ENCODE data around the gene ZNF862. TPM values are rescaled to one million over a fixed set of nuclear protein-coding genes. Genes with fewer than 3 reads are reported as not detected.

The ZNF862 gene
- total RNA-seq, 1 experiment from 2014 or later = 1.9 TPM

DNA sequence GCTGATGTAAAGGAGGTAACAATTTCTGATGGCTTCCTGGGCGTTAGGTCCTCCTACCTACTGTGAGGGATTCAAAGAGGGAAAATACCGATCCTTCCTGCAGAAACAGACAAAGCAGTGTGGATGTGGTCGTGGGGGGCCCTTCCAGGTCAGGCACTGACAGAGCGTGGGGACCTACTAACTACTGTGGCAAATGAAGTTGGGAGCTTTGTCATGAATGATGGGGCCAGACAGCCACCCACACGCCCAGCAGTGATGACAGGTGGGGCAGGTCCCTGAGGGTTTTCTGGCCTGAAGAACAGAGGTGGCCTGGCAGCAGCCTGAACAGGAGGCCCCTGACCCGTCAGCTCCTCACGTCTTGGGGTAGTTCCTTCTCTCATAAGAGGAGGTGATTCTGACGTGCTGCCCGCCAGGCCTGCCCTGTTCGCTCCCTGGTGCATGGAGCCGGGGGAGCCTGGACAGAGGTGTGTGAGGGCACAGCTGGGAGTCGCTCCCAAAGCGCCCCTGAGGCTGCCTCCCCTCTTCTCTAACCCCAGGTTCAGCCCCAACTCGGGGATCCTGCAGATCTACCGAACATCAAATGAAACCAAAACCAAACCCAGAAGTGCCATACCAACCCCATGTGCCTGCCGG is 39.8 kb downstream of the ZNF862 start:
- H3K4me3 Mint-ChIP-seq = no peak overlapping the region
- H3K27ac ChIP-seq (ENCODE audit: insufficient read length, low read depth, low read length) = no peak overlapping the region
- no peak overlapping the region for H2BK5ac ChIP-seq (ENCODE audit: insufficient read length, low read length)
- no peaks in the 10 kb centered on the region; a peak in 1 of 7 replicates for H3K36me3 Mint-ChIP-seq (ENCODE audit: insufficient read depth in 1 of 3, low read depth in 3 of 3)
- H3K4me1 ChIP-seq (ENCODE audit: insufficient read depth, low read length) = no peaks in the 10 kb centered on the region; the same call in 1 of the 2 replicates
- H3K9me3 ChIP-seq (ENCODE audit: control insufficient read depth, low read depth, low read length) = no peaks in the 10 kb centered on the region
- H3K23ac ChIP-seq (ENCODE audit: insufficient read length, low read depth, low read length) = no peak overlapping the region
- H3K27ac Mint-ChIP-seq = 0 out of 7 replicates have a peak overlapping the region, but pooled peaks of 1 of the 3 experiments have one; percentile 23
- no peak overlapping the region for H3K9ac ChIP-seq (ENCODE audit: extremely low read depth, insufficient read length, low read length)
- no peak overlapping the region for H2AK5ac ChIP-seq (ENCODE audit: insufficient read length, low read length)
- H4K20me1 ChIP-seq (ENCODE audit: control insufficient read depth, insufficient read depth, insufficient read length) = no peaks in the 10 kb centered on the region
- H4K5ac ChIP-seq (ENCODE audit: insufficient read length, low read depth, low read length) = no peak overlapping the region
- H2BK20ac ChIP-seq (ENCODE audit: low read depth, low read length, poor library complexity, severe bottlenecking) = no peak overlapping the region
- H3K23me2 ChIP-seq (ENCODE audit: insufficient read length, low read depth, low read length, poor library complexity, severe bottlenecking) = peaks cover 7% of the 10 kb centered on the region
- no peak overlapping the region for H2AFZ ChIP-seq (ENCODE audit: low read length)
- DNase-seq = peak; percentile 18
- H3T11ph ChIP-seq (ENCODE audit: low read length) = no peak overlapping the region
- H3K56ac ChIP-seq (ENCODE audit: insufficient read length, low read depth, low read length) = no peak overlapping the region
- no peak overlapping the region for H2BK12ac ChIP-seq (ENCODE audit: insufficient read length, low read depth, low read length)
- TF ChIP-seq, protein P1, sequence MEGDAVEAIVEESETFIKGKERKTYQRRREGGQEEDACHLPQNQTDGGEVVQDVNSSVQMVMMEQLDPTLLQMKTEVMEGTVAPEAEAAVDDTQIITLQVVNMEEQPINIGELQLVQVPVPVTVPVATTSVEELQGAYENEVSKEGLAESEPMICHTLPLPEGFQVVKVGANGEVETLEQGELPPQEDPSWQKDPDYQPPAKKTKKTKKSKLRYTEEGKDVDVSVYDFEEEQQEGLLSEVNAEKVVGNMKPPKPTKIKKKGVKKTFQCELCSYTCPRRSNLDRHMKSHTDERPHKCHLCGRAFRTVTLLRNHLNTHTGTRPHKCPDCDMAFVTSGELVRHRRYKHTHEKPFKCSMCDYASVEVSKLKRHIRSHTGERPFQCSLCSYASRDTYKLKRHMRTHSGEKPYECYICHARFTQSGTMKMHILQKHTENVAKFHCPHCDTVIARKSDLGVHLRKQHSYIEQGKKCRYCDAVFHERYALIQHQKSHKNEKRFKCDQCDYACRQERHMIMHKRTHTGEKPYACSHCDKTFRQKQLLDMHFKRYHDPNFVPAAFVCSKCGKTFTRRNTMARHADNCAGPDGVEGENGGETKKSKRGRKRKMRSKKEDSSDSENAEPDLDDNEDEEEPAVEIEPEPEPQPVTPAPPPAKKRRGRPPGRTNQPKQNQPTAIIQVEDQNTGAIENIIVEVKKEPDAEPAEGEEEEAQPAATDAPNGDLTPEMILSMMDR (conservative IDR thresholded peaks at IDR 0.05) = no peak
- no peak overlapping the region for H2BK120ac ChIP-seq (ENCODE audit: low read depth, low read length, poor library complexity, severe bottlenecking)
- WGBS (ENCODE audit: extremely low coverage, insufficient read length, low lambda C conversion rate) = no CpG with 5 or more reads among the region's 16 CpGs
- no peak overlapping the region for H3K14ac ChIP-seq (ENCODE audit: insufficient read depth, low read length)
- H4K91ac ChIP-seq (ENCODE audit: insufficient read length, low read depth, low read length) = no peak overlapping the region
- peaks cover 7 to 13% of the 10 kb centered on the region in 2 experiments; a peak in 3 of 4 replicates for H3K4me1 Mint-ChIP-seq
- peaks cover 24% of the 10 kb centered on the region for H3K27me3 Mint-ChIP-seq (ENCODE audit: low read depth)
- H3K18ac ChIP-seq (ENCODE audit: insufficient read length, low read depth, low read length) = no peak overlapping the region
- H3K79me2 ChIP-seq (ENCODE audit: insufficient read depth, low read length) = no peaks in the 10 kb centered on the region
- no peak overlapping the region for H4K8ac ChIP-seq (replicated peaks; ENCODE audit: insufficient read length, low read depth, low read length)
- H3K79me1 ChIP-seq (ENCODE audit: insufficient read depth, low read depth, low read length, poor library complexity, severe bottlenecking) = no peaks in the 10 kb centered on the region
- H3K9me3 Mint-ChIP-seq = no peaks in the 10 kb centered on the region
- no peak overlapping the region for H2BK15ac ChIP-seq (ENCODE audit: low read depth, low read length)
- H3K4ac ChIP-seq (ENCODE audit: low read depth, low read length) = no peak overlapping the region
- no peak overlapping the region for H3K4me2 ChIP-seq (ENCODE audit: insufficient read depth, insufficient read length, low read length)
- no peaks in the 10 kb centered on the region; the same call in 1 of the 2 replicates for H3K27me3 ChIP-seq (ENCODE audit: insufficient read depth, low read length)

All from H9 (cell line).